ENCODE results near the gene AP5S1.

- TF ChIP-seq POLR2A (IDR thresholded peaks at IDR 0.05) (no peak), CTCF (IDR thresholded peaks at IDR 0.05) (no peak)
These were observed 47.5 kb downstream of the AP5S1 start for GRCh38 chr20:3867802-3868201.

Measured in heart left ventricle (tissue), 13 donors.